GM19099 (cell line): ENCODE data around the gene SOX18.

ENCODE experiments used
- POLR2A ChIP-seq: IDR thresholded peaks from 3 replicates; pipeline ENCODE4 v1.6.1; 2011; ENCODE audit warnings: low read depth; ENCODE audit not compliant: insufficient read length; ENCODE audit errors: extremely low read depth

Gene SOX18

DNA sequence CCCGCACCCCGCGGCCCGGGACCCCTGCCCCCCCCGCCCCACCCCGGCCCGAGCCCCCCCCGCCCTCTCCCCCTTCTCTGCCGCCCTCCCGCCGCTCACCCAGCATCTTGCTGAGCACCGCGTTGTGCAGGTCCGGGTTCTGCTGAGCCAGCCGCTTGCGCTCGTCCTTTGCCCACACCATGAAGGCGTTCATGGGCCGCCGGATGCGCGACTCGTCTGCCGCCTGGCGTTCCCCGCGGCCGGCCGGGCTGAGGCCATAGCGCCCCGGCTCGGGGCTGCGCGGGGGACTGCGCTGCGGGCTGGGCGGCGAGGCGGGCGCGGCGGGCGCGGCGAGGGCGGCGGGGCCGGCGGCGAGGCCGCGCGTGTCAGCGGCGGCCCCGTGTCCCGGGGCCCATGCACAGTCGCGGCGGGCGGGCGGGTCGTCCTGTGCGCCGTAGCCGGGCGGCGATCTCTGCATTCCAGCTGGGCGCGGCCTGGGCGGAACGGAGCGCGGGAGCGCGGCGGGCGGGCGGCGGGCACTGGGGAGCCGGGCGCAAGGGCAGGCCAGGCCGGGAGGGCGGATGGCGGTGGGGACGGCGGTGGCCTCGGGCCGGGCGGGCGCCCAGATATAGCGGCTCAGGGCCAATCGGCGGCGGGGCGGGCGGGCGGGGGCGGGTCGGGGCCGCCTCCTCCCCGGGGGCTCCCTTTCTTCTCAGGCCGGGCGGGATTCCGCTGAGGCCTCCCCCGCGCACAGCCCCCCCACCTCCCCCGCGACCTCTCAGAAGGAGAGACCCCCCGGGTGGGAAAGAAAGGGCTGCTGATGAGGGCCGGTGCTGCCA lies at the start of gene SOX18:
Gene SOX18, minus strand, starts transcription at position 580 of the 818 bp plus-strand sequence. Its CDS starts 123 bp downstream, at position 457.
- TF ChIP-seq POLR2A = no peak

DNA sequence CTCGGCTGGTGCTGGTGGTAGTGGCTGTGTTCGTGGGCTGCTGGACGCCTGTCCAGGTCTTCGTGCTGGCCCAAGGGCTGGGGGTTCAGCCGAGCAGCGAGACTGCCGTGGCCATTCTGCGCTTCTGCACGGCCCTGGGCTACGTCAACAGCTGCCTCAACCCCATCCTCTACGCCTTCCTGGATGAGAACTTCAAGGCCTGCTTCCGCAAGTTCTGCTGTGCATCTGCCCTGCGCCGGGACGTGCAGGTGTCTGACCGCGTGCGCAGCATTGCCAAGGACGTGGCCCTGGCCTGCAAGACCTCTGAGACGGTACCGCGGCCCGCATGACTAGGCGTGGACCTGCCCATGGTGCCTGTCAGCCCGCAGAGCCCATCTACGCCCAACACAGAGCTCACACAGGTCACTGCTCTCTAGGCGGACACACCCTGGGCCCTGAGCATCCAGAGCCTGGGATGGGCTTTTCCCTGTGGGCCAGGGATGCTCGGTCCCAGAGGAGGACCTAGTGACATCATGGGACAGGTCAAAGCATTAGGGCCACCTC lies 49.1 kb upstream of the SOX18 start:
- no peak for TF ChIP-seq POLR2A

DNA sequence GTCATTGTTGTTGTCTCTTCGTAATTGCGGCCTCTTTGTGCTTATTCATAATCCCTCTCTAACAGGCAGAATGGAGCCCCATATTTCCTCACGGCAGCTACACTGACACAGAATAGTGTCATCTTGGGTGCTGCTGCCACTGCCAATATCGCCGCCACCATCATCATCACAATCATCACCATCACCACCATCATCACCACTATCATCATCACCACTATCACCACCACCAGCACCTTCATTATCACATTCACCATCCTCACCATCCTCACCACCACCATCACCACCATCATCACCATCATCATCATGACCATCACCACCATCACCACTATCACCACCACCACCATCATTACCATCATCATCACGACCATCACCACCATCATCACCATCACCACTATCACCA lies 47.1 kb upstream of the SOX18 start:
- TF ChIP-seq POLR2A = no peak

DNA sequence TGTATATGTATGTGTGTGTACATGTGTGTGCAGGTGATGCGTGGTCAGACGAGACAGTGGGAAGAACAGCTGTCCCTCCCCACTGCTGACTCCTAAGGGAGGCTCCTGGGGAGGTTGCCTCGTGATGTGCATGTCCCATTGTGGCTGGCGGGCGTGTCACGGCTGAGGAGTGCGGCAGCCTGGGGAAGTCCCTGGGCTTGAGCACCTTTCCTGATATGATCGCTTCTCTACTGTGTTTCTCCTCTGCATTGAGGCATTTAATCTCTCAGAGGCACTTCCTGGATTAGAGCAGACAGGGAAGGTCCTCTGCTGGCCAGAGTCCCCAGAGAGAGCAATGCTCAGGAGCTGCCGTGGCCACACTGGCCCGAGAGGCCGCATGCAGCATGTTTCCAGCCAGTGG lies 46.5 kb upstream of the SOX18 start:
- no peak for TF ChIP-seq POLR2A

DNA sequence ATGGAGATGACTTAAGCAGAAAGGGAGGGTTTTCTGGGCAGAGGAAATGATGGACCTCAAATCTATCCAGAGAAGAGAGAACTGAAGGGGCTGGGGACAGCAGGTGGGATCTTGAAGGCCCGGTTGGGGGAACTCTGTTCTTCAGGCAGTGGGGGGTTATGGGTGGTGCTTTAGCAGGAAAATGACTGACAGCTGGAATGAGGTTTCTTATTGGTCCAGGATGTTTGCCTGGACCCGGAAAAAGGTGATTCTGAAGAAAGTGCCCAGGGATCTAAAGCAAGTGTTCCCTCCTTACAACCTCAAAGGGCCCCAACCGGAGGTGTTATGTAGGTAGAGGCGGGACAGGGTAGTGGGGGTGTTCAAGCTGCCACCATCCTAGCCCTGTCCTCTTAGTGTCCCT lies 46.0 kb upstream of the SOX18 start:
- TF ChIP-seq POLR2A = no peak

DNA sequence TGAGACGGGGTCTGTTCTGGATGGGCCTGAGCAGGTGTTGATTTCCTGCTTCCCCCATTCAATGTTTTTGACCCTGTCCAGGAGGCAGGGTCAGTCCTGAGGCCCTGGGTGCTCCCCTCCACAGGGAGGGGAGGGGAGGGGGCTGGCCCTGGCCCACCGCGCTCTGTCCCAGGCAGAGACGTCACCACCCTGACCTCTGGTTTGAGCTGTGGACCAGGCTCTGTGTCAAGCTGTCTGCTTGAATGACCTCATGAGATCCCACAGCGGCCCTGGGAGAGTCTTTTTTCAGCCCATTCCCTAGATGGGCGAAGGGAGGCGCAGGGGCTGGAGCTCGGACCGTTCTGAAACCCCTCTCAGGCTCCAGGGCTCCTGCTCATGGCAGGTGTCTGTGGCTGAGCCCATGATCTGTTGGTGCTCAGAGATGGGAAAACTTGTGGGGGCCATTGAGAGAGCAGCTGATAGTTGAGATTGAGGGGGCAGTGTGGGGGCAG lies 43.6 kb upstream of the SOX18 start:
- TF ChIP-seq POLR2A = no peak

DNA sequence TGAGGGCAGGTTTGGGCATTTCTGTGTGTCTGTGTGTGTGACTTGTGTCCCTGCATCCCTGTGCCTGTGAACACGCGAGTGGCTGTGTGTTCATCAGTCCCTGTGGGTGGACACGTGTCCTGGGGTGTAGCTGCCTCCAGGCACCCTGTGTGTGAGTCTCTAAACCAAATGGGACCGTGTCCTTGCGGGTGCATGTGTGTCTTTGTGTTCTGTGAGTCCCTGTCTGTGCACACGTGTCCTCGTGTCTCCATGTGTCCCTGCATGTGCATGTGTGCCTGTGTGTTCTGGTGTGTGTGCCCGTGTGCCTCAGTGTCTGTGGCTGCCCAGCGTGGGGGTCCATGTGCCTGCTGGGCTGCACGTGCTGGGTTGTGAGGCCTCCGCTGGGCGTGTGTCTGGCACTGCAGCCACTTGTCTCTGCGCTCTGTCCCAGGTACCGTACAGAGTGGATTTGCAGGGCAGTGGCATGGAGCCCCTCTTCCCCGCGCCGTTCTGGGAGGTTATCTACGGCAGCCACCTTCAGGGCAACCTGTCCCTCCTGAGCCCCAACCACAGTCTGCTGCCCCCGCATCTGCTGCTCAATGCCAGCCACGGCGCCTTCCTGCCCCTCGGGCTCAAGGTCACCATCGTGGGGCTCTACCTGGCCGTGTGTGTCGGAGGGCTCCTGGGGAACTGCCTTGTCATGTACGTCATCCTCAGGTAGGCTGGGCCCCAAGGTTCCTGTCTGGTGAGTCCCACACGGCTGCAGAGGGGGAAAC lies 43.0 kb upstream of the SOX18 start:
- TF ChIP-seq POLR2A = no peak

DNA sequence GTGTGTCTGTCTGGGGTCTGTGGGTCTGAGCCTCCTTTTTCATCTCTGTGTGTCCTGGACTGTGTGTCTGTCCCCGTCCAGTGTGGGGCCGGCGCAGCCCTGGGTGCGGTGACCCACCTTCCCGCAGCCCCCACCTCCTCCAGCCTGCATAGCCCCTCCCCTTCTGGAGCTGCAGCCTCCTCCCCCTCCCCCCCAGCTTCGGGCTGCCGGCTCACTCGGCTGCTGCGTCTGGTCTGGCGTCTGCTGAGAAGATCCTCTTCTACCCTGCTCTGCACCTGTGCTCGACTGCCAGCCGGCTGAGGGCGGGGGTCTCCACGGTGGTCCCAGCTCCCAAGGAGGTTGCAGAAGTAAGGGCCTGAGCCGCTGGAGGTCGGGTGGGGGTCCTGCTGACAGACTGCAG lies 42.3 kb upstream of the SOX18 start:
- no peak for TF ChIP-seq POLR2A

DNA sequence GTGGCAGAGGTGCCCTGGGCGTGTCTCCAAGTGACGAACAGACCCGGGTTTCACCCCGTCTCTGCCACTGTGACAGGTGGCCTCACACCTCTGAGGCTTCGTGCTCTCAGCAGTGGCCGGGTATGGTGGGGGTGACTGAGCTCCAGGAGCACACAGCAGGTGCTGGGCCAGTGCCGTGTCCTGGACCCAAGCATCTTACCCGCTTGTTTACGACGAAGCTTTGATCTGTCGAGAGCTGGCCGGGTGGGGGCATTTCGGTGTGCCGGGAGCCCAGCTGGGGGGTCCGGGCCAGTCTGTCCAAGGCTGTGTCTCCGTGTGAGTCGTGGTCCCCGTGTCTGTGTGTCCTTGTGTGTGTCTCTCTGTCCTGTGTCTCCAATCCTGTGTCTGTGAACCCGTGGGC lies 41.9 kb upstream of the SOX18 start:
- no peak for TF ChIP-seq POLR2A

DNA sequence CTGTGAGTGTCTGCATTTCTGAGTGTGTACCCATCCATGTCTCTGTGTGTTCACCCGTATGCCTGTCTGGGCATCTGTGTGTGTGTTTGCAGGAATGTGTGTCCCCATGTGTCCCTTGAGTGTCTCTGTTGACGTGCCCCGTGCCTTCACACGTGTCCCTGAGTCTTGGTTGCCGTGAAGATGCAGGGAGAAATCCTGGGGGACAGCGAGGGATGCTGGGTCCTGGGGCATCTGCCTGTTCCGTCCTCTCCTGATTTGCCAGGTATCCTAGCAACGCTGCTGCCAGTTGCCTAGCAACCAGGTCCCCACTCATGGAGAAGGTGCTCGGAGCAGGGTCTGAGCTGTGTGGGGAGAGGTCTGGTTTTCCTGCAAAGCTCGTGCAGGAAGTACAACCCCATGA lies 40.7 kb upstream of the SOX18 start:
- TF ChIP-seq POLR2A = no peak

DNA sequence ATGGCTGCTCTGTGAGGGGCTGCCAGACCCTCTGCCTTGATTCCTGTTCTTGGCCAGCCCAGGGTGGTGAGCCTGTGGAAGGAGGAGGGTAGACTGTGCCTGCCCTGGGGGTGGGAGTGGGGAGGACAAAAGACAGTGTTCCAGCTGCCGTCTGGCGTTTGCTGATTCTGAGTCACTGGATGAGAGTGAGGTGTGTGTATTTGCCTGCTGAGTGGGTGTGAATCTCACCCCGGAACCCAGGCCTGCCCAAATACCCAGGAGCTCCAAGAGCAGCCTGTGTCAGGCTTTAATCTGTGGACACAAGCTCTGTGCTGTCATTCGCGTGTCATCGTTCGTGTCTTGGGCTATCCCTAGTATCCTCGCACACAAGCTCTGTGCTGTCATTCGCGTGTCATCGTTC lies 37.4 kb upstream of the SOX18 start:
- TF ChIP-seq POLR2A = no peak

DNA sequence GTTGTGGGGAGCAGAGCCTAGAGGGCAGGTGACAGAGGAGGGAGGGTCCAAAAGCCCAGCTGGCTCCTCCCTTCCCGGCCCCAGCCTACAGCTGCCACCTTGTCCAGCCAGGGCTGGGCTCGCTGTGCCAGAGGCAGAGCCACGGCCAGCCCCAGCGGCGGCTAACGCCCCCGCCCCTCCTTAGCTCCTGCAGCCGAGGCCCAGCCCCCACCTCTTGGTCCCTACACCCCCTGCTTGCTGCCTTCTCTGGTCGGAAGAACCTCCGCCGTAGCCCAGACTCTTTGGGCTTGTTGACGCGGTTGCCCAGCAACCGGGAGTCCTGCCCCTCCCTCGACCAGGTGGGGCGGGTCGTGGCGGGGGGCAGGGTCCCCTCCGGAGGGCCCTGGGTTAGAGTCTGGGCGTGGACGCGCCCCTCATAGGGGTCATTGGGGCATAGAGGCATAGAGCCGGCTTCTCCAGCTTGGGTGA lies 35.3 kb upstream of the SOX18 start:
- no peak for TF ChIP-seq POLR2A

DNA sequence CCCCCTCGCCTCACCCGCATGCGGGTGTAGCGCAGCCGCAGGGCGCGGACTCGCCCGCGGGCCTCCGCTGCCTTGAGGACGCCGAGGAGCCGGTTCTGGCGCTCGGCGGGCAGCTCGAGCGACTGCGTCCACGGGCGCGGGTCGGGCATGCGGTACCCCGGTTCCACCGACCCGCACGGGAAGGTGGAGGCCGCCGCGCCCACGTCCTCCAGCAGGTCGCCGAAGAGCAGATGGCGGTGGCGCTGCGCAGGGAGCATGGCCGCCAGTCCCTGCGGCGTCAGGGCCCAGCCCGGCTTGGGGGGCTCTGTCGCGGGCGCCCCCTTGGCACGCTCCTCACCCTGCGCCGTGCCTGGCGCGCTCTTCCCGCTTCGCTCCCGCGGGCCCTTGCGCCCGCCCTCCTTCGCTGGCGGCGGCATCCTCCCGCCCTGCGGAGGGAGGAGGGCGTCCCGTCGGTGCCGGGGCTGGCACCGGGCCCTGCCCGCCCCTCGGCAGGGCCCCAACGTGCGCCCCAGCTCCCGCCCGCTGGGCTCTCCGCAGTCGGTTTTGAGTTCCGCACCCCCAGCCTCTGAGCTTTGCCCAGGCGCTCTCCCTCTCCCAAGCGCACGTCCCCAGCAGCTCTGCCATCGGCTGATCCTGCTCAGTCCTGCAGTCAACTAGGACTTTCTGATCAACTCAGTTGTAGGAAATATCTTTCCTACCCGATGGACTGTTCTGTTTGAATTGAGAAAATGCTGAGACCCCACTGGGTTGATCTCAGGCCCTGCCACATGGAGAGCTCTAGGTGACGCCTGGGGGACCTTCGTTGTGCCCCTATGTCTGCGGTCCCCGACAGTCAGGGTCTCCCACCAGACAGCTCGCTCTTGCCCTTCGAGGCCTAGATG lies 34.6 kb upstream of the SOX18 start, which contains the start of gene LKAAEAR1:
Gene LKAAEAR1, minus strand, starts transcription at position 595 of the 881 bp plus-strand sequence. Its CDS starts 179 bp downstream, at position 416.
- TF ChIP-seq POLR2A = no peak

DNA sequence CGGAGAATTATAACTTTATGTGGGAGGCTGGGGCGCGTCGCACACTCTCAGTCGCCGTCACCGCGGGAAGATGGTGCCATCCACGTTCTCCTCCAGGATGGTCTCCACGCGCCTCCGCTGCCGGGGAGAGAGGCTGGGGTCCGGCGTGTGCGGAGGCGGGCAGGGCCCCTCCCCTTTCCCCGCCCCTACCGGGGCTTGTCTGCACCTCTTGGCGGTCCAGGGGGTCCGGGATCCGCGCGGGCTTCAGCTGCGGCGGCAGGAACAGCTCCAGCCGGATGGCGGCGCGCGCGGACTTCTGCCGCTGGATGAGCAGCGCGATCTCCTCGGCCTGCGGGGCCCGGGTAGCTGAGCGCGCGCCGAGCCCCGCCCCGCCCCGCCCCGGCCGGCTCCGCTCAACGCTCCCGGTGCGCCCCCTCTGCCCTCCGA lies 34.0 kb upstream of the SOX18 start:
- TF ChIP-seq POLR2A = no peak
